ENCODE data around the gene TGM1. TPM values are rescaled to one million over a fixed set of nuclear protein-coding genes. Genes with fewer than 3 reads are reported as not detected.
A peak's percentile ranks its signal among the peaks of the same experiment; 100 is the strongest.

TGM1 gene
- 3.1 and 12.3 TPM in 2 replicates for total RNA-seq

- TF ChIP-seq CTCF (IDR thresholded peaks at IDR 0.05; ENCODE audit: insufficient read depth, low read length, poor library complexity, severe bottlenecking) = no peak
- peaks cover 1% of the 10 kb centered on the region for H3K36me3 ChIP-seq (ENCODE audit: control insufficient read depth, insufficient read depth, low read length)
- H3K27me3 ChIP-seq (ENCODE audit: control insufficient read depth, insufficient read depth, low read length) = no peaks in the 10 kb centered on the region
- no peak for DNase-seq (ENCODE audit: low read depth)
- no peak within 1 kb of the TSS for H3K4me3 ChIP-seq (ENCODE audit: low read depth, low read length)
Measured at GRCh38 chr14:24262821-24263733, at the start of gene TGM1. TSS of gene TGM1 (minus strand) at chr14:24263177. CDS start at chr14:24262352, 825 bp downstream.

GRCh38 chr14:24311837-24312615, 49.0 kb upstream of the TGM1 start:
- Histone ChIP-seq H3K27me3 (ENCODE audit: control insufficient read depth, insufficient read depth, low read length) (peaks cover 12% of the 10 kb centered on the region), H3K4me3 (ENCODE audit: low read depth, low read length) (no peak overlapping the region), H3K36me3 (ENCODE audit: control insufficient read depth, insufficient read depth, low read length) (no peaks in the 10 kb centered on the region)
- no peak for DNase-seq (ENCODE audit: low read depth)
- no peak for TF ChIP-seq CTCF (IDR thresholded peaks at IDR 0.05; ENCODE audit: insufficient read depth, low read length, poor library complexity, severe bottlenecking)

GRCh38 chr14:24310646-24311604, 47.9 kb upstream of the TGM1 start, which contains the start of gene LTB4R:
TSS of gene LTB4R (plus strand) at chr14:24311502. CDS start at chr14:24315652, 4,150 bp downstream.
- H3K36me3 ChIP-seq (ENCODE audit: control insufficient read depth, insufficient read depth, low read length) = no peaks in the 10 kb centered on the region
- H3K4me3 ChIP-seq (ENCODE audit: low read depth, low read length) = no peak within 1 kb of the TSS
- DNase-seq (ENCODE audit: low read depth) = peak; percentile 31
- peaks cover 3% of the 10 kb centered on the region for H3K27me3 ChIP-seq (ENCODE audit: control insufficient read depth, insufficient read depth, low read length)
- peak; percentile 22 for TF ChIP-seq CTCF (IDR thresholded peaks at IDR 0.05; ENCODE audit: insufficient read depth, low read length, poor library complexity, severe bottlenecking)

- no peak for TF ChIP-seq CTCF (IDR thresholded peaks at IDR 0.05; ENCODE audit: insufficient read depth, low read length, poor library complexity, severe bottlenecking)
- H3K27me3 ChIP-seq (ENCODE audit: control insufficient read depth, insufficient read depth, low read length) = no peaks in the 10 kb centered on the region
- DNase-seq (ENCODE audit: low read depth) = no peak
- no peaks in the 10 kb centered on the region for H3K36me3 ChIP-seq (ENCODE audit: control insufficient read depth, insufficient read depth, low read length)
- H3K4me3 ChIP-seq (ENCODE audit: low read depth, low read length) = no peak overlapping the region
Measured at GRCh38 chr14:24310265-24310645, 47.3 kb upstream of the TGM1 start.

- DNase-seq (ENCODE audit: low read depth) = no peak
- H3K27me3 ChIP-seq (ENCODE audit: control insufficient read depth, insufficient read depth, low read length) = no peaks in the 10 kb centered on the region
- no peak within 1 kb of the TSS for H3K4me3 ChIP-seq (ENCODE audit: low read depth, low read length)
- no peak for TF ChIP-seq CTCF (IDR thresholded peaks at IDR 0.05; ENCODE audit: insufficient read depth, low read length, poor library complexity, severe bottlenecking)
- no peaks in the 10 kb centered on the region for H3K36me3 ChIP-seq (ENCODE audit: control insufficient read depth, insufficient read depth, low read length)
Measured at GRCh38 chr14:24309538-24310264, 46.7 kb upstream of the TGM1 start, which contains the start of gene LTB4R2. TSS of gene LTB4R2 (plus strand) at chr14:24310140. CDS start at chr14:24310665, 525 bp downstream.

Data from kidney epithelial cell (primary cell).